OCI-LY7 (cell line): ENCODE results near the gene OAS2.

Experiments used
- CTCF ChIP-seq: fragments of 200-600 bp; sonication (generic); conservative IDR thresholded peaks from 2 replicates; pipeline ENCODE4 v1.5.1; 2014; ENCODE audit warnings: mild to moderate bottlenecking, antibody characterized with exemption, low read length, moderate library complexity, mixed read lengths
- EZH2phosphoT487 ChIP-seq: fragments of 200-600 bp; sonication (generic); IDR thresholded peaks from 2 replicates; pipeline ENCODE4 v1.6.1; 2018; ENCODE audit warnings: low read depth, borderline replicate concordance, mild to moderate bottlenecking, mixed run types, antibody characterized with exemption, low read length, moderate library complexity, mixed read lengths

GRCh38 chr12:112950701-112951100 lies 27.6 kb upstream of the OAS2 start:
- TF ChIP-seq CTCF (no peak), EZH2phosphoT487 (no peak)
